GM10266 (cell line): ENCODE results near the gene TEDC1.
A peak's percentile ranks its signal among the peaks of the same experiment; 100 is the strongest.

Source experiments
- DNase-seq: peaks from one replicate; pipeline ENCODE4 v3.0.0; 2012; ENCODE audit errors: extremely low spot score
- TF ChIP-seq, protein P1 (sequence below): IDR thresholded peaks from 2 replicates; pipeline ENCODE4 v1.5.1; 2012; ENCODE audit warnings: mild to moderate bottlenecking, low read depth; ENCODE audit not compliant: control insufficient read depth, insufficient read depth; ENCODE audit errors: missing control alignments

Gene TEDC1

DNA sequence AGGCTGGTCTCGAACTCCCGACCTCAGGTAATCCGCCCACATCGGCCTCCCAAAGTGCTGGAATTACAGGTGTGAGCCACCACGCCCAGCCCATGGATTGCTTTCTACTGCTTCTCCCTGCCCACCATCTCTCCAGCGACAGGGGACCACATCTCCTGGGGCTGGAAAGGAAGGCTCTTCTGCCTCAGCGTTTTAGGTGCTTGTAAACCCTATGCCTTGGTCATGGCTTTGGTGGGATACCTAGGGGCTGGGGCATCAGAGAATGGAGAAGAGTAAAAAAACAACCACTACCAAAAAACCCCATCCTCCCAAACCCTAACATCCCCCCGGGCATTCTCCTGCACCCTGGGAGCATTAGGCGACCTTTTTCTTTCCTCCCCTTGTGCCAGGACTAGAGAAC is 34.3 kb downstream of the TEDC1 start:
- peak; percentile 41 for DNase-seq
- TF ChIP-seq, protein P1, sequence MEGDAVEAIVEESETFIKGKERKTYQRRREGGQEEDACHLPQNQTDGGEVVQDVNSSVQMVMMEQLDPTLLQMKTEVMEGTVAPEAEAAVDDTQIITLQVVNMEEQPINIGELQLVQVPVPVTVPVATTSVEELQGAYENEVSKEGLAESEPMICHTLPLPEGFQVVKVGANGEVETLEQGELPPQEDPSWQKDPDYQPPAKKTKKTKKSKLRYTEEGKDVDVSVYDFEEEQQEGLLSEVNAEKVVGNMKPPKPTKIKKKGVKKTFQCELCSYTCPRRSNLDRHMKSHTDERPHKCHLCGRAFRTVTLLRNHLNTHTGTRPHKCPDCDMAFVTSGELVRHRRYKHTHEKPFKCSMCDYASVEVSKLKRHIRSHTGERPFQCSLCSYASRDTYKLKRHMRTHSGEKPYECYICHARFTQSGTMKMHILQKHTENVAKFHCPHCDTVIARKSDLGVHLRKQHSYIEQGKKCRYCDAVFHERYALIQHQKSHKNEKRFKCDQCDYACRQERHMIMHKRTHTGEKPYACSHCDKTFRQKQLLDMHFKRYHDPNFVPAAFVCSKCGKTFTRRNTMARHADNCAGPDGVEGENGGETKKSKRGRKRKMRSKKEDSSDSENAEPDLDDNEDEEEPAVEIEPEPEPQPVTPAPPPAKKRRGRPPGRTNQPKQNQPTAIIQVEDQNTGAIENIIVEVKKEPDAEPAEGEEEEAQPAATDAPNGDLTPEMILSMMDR = no peak

- peak; percentile 84 for DNase-seq
- TF ChIP-seq, protein P1 = no peak
These were observed 35.1 kb downstream of the TEDC1 start, which contains the start of gene TMEM121 for GRCh38 chr14:105525861-105526775. Gene TMEM121, plus strand, starts transcription at chr14:105526583. Its CDS starts 2,252 bp downstream, at chr14:105528835.

- TF ChIP-seq, protein P1 = no peak
- peak; percentile 53 for DNase-seq
These were observed 35.8 kb downstream of the TEDC1 start for GRCh38 chr14:105526776-105527380.

GRCh38 chr14:105527381-105527825 is 36.4 kb downstream of the TEDC1 start:
- DNase-seq = peak; percentile 46
- TF ChIP-seq, protein P1 = no peak

- TF ChIP-seq, protein P1 = peak; percentile 98
- peak; percentile 97 for DNase-seq
These were observed 37.0 kb downstream of the TEDC1 start for GRCh38 chr14:105527826-105528585.

DNA sequence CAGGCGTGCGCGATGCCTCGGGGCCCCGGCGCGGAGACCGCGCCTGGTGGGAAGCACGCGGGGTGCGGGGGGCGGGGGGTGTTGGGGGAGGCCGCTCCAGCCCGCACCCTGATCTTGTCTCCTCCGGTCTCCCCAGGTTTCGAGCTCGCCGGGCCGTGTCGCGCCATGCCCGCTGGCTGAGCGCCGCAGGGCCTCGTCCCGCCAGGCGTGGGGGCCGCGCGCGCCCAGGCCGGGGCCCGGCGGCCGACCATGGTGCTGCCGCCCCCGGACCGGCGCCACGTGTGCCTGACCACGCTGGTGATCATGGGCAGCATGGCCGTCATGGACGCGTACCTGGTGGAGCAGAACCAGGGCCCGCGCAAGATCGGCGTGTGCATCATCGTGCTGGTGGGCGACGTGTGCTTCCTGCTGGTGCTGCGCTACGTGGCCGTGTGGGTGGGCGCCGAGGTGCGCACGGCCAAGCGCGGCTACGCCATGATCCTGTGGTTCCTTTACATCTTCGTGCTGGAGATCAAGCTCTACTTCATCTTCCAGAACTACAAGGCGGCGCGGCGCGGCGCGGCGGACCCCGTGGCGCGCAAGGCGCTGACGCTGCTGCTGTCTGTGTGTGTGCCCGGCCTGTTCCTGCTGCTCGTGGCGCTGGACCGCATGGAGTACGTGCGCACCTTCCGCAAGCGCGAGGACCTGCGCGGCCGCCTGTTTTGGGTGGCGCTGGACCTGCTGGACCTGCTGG is 37.7 kb downstream of the TEDC1 start:
- DNase-seq = peak; percentile 69
- TF ChIP-seq, protein P1 = no peak
